ENCODE measurements around the gene CCNF. TPM values are rescaled to one million over a fixed set of nuclear protein-coding genes. Genes with fewer than 3 reads are reported as not detected.

The CCNF gene
- total RNA-seq, 1 experiment from 2014 or later: 60.8 TPM

GRCh38 chr16:2383501-2383900, 45.7 kb upstream of the CCNF start:
- ChIA-PET CTCF (no interaction called here), RAD21 (ENCODE audit: low non-redundant PET in 1 of 2, low total read pairs in 2 of 2, uncharacterized antibody in 2 of 2, unreplicated experiment in 2 of 2) (no interaction called here), POLR2A (no interaction called here)
- Histone ChIP-seq H3K9me2 (ENCODE audit: insufficient read depth) (no peaks in the 10 kb centered on the region), H3K27me3 (ENCODE audit: insufficient read depth, low read length) (no peaks in the 10 kb centered on the region), H2AFZ (ENCODE audit: low read depth, low read length, poor library complexity, severe bottlenecking) (no peak overlapping the region), H3K79me2 (ENCODE audit: insufficient read depth, low read length) (no peaks in the 10 kb centered on the region), H3K9me3 (ENCODE audit: control insufficient read depth in 1 of 2, insufficient read depth in 1 of 2, low read depth in 1 of 2, low read length in 2 of 2) (no peaks in the 10 kb centered on the region), H3K9ac (ENCODE audit: low read length) (no peak overlapping the region), H3K27ac (ENCODE audit: low read depth, low read length) (no peak overlapping the region), H3K4me2 (ENCODE audit: low read length) (no peak overlapping the region), H3K4me3 (replicated peaks in 1 of 2; ENCODE audit: low read depth in 1 of 2, low read length in 2 of 2) (no peak overlapping the region), H3K4me1 (ENCODE audit: control insufficient read depth in 1 of 2, insufficient read depth in 2 of 2, low read length in 2 of 2) (no peaks in the 10 kb centered on the region), H4K20me1 (ENCODE audit: insufficient read depth) (no peaks in the 10 kb centered on the region), H3K36me3 (ENCODE audit: control insufficient read depth in 1 of 2, insufficient read depth in 2 of 2, low read length in 2 of 2) (no peaks in the 10 kb centered on the region)
- no TSS peak for BruUV-seq (replicated peaks)
- intact Hi-C loops (cut with micrococcal nuclease): no loop called here
- TF ChIP-seq, protein P1, sequence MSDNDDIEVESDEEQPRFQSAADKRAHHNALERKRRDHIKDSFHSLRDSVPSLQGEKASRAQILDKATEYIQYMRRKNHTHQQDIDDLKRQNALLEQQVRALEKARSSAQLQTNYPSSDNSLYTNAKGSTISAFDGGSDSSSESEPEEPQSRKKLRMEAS (IDR thresholded peaks at IDR 0.05): no peak
- TF ChIP-seq, protein P2, sequence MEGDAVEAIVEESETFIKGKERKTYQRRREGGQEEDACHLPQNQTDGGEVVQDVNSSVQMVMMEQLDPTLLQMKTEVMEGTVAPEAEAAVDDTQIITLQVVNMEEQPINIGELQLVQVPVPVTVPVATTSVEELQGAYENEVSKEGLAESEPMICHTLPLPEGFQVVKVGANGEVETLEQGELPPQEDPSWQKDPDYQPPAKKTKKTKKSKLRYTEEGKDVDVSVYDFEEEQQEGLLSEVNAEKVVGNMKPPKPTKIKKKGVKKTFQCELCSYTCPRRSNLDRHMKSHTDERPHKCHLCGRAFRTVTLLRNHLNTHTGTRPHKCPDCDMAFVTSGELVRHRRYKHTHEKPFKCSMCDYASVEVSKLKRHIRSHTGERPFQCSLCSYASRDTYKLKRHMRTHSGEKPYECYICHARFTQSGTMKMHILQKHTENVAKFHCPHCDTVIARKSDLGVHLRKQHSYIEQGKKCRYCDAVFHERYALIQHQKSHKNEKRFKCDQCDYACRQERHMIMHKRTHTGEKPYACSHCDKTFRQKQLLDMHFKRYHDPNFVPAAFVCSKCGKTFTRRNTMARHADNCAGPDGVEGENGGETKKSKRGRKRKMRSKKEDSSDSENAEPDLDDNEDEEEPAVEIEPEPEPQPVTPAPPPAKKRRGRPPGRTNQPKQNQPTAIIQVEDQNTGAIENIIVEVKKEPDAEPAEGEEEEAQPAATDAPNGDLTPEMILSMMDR (IDR thresholded peaks at IDR 0.05 in 2 of 3, conservative IDR thresholded peaks at IDR 0.05 in 1 of 3; ENCODE audit: borderline replicate concordance in 1 of 3, insufficient read depth in 1 of 3, low read depth in 2 of 3, low read length in 2 of 3): no peak
- TF ChIP-seq SIN3A (IDR thresholded peaks at IDR 0.05; ENCODE audit: low read depth): no peak
- TF ChIP-seq ZNF274 (IDR thresholded peaks at IDR 0.05; ENCODE audit: low read depth, low read length): no peak
- TF ChIP-seq POLR2A (IDR thresholded peaks at IDR 0.05; ENCODE audit: borderline replicate concordance, extremely low read depth, insufficient read depth, insufficient read length): no peak
- TF ChIP-seq POLR2AphosphoS5 (IDR thresholded peaks at IDR 0.05; ENCODE audit: low read depth, low read length): no peak
- TF ChIP-seq, protein P3, sequence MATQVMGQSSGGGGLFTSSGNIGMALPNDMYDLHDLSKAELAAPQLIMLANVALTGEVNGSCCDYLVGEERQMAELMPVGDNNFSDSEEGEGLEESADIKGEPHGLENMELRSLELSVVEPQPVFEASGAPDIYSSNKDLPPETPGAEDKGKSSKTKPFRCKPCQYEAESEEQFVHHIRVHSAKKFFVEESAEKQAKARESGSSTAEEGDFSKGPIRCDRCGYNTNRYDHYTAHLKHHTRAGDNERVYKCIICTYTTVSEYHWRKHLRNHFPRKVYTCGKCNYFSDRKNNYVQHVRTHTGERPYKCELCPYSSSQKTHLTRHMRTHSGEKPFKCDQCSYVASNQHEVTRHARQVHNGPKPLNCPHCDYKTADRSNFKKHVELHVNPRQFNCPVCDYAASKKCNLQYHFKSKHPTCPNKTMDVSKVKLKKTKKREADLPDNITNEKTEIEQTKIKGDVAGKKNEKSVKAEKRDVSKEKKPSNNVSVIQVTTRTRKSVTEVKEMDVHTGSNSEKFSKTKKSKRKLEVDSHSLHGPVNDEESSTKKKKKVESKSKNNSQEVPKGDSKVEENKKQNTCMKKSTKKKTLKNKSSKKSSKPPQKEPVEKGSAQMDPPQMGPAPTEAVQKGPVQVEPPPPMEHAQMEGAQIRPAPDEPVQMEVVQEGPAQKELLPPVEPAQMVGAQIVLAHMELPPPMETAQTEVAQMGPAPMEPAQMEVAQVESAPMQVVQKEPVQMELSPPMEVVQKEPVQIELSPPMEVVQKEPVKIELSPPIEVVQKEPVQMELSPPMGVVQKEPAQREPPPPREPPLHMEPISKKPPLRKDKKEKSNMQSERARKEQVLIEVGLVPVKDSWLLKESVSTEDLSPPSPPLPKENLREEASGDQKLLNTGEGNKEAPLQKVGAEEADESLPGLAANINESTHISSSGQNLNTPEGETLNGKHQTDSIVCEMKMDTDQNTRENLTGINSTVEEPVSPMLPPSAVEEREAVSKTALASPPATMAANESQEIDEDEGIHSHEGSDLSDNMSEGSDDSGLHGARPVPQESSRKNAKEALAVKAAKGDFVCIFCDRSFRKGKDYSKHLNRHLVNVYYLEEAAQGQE (IDR thresholded peaks at IDR 0.05; ENCODE audit: low read depth): no peak
- no peak for TF ChIP-seq ELF1 (IDR thresholded peaks at IDR 0.05; ENCODE audit: borderline replicate concordance, low read depth)
- no peak for TF ChIP-seq CBX3 (IDR thresholded peaks at IDR 0.05; ENCODE audit: low read depth)
- TF ChIP-seq EZH2 (IDR thresholded peaks at IDR 0.05): no peak
- no peak for TF ChIP-seq TCF7L2 (IDR thresholded peaks at IDR 0.05; ENCODE audit: borderline replicate concordance, extremely low read depth, insufficient read depth, insufficient read length)
- ATAC-seq (no peak), DNase-seq (ENCODE audit: low read depth, low spot score) (no peak)
